Measurements from ENCODE around the gene TICAM2. TPM values are rescaled to one million over a fixed set of nuclear protein-coding genes. Genes with fewer than 3 reads are reported as not detected.

TICAM2 gene
- total and polyA plus RNA-seq, 2 of the 8 experiments (the other 6 are each of a cell fraction or from before 2014, with no cell fraction given): 0.02 TPM; not detected in 1

DNA sequence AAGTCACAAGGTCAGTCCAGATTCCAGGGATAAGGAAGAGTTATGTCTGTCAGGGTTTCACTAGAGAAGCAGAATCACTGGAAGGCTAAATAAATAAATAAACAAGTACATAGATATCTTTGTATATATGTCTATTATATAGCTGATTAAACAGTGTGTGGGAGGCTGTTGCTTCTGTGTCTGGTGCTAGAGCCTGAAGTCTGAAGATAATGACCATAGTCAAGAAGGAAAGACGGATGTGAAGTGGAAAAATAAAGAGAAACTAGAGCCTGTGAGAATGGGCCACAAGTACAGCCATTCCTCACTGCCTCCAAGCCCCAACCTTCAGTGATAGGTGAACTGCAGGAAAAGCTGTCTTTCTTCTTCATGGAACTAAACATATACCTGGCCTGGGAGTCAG lies 27.6 kb upstream of the TICAM2 start (continued):
- TF ChIP-seq ATF3 (IDR thresholded peaks at IDR 0.05; ENCODE audit: insufficient read depth, low read depth, low read length): no peak
- no peak for TF ChIP-seq GTF2F1 (IDR thresholded peaks at IDR 0.05; ENCODE audit: borderline replicate concordance, low read depth, low read length)

Data from H1 (cell line).